Transverse colon (tissue), 4 donors: ENCODE data around the gene PBX3.

Experiments used
- EP300 ChIP-seq: sonication (generic); formaldehyde crosslinking; IDR thresholded peaks from one replicate; pipeline ENCODE4 v1.6.1; 2017; ENCODE audit warnings: antibody characterized with exemption, low read depth
- POLR2A ChIP-seq: fragments of 450-650 bp; IDR thresholded peaks from one replicate; pipeline ENCODE4 v1.6.1; 2016; ENCODE audit warnings: antibody characterized with exemption, mild to moderate bottlenecking, moderate library complexity
- POLR2AphosphoS5 ChIP-seq, 3 donors: sonication (generic); formaldehyde crosslinking; IDR thresholded peaks; one replicate each; pipeline ENCODE4 v1.6.1; 2016; ENCODE audit warnings: antibody characterized with exemption in 3 of 3
- TF ChIP-seq, protein P1 (sequence below), 5 experiments: fragments of 200-600 bp in 3 of 5; fragments of 450-650 bp in 2 of 5; sonication (generic) in 3 of 5; IDR thresholded peaks; 1 replicate in 2 of 5; 2 replicates in 3 of 5; pipeline ENCODE4 v1.5.1; 2016 to 2017; ENCODE audit warnings: antibody characterized with exemption in 5 of 5, inconsistent platforms in 3 of 5, mild to moderate bottlenecking in 2 of 5, moderate library complexity in 1 of 5

DNA sequence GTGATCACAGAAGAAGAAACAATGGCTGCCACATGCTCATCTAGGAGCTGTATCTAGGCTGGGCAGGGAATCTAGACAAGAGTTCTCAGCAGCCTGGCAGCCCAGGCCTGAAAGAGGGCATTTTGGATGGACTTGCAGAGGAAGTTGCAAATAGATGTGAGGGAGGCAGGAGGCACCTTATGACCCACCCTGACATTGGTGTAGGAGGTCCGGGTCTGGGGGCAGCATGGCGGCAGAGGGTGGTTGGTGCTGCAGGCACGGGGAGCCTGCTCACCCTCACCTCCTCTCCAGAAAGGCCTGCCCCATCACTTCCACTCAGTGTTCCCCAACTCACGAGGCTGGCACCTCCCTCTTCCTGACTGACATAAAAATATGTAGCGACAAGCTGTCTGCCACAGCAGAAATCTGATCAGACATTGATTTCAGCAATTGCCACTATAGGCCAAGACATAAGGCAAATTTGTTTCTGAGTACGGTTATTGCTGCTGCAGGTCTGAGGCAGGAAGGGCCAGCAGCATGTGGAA lies 217.6 kb downstream of the PBX3 start:
- TF ChIP-seq, protein P1, sequence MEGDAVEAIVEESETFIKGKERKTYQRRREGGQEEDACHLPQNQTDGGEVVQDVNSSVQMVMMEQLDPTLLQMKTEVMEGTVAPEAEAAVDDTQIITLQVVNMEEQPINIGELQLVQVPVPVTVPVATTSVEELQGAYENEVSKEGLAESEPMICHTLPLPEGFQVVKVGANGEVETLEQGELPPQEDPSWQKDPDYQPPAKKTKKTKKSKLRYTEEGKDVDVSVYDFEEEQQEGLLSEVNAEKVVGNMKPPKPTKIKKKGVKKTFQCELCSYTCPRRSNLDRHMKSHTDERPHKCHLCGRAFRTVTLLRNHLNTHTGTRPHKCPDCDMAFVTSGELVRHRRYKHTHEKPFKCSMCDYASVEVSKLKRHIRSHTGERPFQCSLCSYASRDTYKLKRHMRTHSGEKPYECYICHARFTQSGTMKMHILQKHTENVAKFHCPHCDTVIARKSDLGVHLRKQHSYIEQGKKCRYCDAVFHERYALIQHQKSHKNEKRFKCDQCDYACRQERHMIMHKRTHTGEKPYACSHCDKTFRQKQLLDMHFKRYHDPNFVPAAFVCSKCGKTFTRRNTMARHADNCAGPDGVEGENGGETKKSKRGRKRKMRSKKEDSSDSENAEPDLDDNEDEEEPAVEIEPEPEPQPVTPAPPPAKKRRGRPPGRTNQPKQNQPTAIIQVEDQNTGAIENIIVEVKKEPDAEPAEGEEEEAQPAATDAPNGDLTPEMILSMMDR (IDR thresholded peaks at IDR 0.05): no peak
- no peak for TF ChIP-seq POLR2A
- TF ChIP-seq POLR2AphosphoS5 (IDR thresholded peaks at IDR 0.05): no peak
- no peak for TF ChIP-seq EP300
